GM18520 (cell line): ENCODE data around the gene EXD3.
"Not testable (repeated sequence)": the region's sequence is repeated elsewhere in the genome, so short reads cannot be mapped to it uniquely, and the experiment has no call there.

ENCODE experiments used
- ATAC-seq: cut with Tn5 transposase; IDR thresholded peaks from one replicate; pipeline ENCODE4 v1.9.1; 2021; ENCODE audit not compliant: unreplicated experiment

The EXD3 gene

DNA sequence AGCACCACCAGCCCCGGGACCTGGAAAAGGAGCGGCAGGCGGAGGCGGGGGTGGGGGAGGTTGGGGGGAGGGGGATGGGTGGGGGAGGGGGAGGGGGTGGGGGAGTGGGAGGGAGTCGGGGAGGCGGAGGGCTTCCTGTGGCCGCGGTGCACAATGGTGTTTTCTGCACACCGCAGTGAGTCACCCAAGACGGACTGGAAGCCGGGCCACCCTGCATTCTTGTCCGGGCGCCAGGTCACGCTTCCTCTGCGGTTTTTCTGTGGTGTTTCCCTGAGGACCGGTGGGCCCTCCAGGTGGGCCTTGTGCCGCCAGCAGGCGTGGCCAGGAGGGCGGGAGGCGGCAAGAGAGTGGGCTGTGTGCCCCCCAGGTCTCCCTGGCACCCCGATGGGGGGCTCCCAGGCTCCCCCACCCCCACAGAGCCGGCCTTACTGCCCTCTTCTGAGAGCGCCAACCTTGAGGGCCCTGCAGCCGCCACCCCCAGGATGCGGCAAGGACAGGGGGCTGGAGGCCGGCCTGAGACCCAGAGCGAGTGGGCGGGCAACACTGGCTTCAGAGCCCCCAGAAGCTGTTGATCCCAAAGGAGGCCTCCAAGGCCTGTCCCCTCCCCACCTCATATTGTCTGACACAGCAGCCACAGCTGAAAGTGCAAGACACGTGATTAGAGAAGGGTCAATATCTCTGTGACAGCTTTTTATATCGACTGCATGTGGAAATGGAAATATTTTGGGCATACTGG lies 11.1 kb downstream of the EXD3 start:
- ATAC-seq, result no peak

DNA sequence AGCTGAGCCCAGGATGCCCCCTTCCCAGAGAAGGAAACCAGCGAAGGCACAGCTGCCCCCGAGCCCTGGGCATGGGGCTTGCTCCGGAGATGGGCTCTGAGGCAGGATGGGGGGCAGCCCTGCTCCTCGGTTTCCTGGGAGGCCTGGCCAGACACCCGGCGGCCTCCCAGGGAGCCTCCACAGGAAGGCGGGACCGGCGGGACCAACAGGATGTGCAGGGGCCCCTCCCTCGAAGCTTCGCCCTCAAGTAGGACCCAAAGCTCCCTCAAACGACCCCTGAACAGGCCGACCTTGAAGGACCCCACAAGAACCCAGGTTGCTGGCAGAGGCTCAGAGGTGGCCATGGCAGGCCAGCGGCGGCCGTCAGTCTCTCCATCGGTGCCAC lies 11.7 kb downstream of the EXD3 start:
- no peak for ATAC-seq

DNA sequence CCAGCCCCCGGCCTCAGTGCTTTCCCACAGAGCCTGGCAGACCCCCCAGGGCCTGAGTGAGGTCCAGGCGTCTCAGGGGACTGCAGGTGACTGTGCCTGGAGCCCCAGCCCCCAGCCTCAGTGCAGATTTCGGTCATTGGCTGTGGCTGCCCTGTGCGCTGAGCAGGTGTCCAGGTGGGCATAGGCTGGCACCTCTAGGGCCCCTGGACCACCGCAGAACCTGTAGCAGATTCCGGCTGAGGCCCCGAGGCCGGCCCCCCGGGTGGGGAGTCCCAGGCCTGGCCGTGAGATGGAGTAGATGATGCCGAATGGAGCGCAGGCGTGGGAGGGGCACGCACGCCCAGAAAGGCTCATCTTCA lies 12.1 kb downstream of the EXD3 start:
- ATAC-seq, result no peak

GRCh38 chr9:137410236-137410890 lies 12.6 kb downstream of the EXD3 start:
- not testable (repeated sequence) for ATAC-seq

GRCh38 chr9:137409515-137409914 lies 13.4 kb downstream of the EXD3 start:
- ATAC-seq, result no peak

GRCh38 chr9:137408651-137409405 lies 14.1 kb downstream of the EXD3 start:
- no peak for ATAC-seq

GRCh38 chr9:137407590-137408300 lies 15.2 kb downstream of the EXD3 start:
- no peak for ATAC-seq

GRCh38 chr9:137406876-137407589 lies 15.9 kb downstream of the EXD3 start:
- no peak for ATAC-seq

- no peak for ATAC-seq
Measured at GRCh38 chr9:137406085-137406760, 16.7 kb downstream of the EXD3 start.

- ATAC-seq, result no peak
Measured at GRCh38 chr9:137405677-137406081, 17.3 kb downstream of the EXD3 start.

DNA sequence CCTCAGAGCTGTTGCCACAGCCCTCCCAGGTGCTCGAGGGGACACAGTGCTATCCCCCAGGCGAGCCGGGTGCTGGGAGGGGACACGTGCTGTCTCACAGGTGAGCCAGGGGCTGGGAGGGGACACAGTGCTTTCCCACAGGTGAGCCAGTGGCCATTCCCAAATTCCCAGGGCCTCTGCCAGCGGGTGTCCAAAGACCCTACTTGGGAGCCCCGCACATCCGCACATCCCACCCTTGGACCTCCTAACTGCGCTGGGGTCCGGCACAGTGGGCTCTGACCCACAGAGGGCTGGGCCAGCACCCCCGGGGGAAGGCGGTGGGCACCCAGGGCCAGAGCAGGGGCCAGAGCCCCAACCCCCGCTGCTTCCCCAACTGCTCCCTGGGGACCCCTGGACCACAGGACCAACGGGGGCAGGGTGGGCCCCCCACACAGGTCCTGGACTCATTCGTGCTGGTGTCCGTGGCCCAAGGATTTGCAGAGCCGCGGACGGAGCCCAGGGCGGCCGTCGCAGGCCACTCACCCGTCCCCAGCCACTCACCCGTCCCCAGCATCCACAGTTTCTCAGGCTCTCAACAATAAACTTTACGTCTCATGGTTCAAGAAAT lies 17.9 kb downstream of the EXD3 start:
- no peak for ATAC-seq

- ATAC-seq, result no peak
Measured at GRCh38 chr9:137403269-137403668, 19.7 kb downstream of the EXD3 start.

GRCh38 chr9:137402746-137403145 lies 20.2 kb downstream of the EXD3 start:
- ATAC-seq, result no peak

DNA sequence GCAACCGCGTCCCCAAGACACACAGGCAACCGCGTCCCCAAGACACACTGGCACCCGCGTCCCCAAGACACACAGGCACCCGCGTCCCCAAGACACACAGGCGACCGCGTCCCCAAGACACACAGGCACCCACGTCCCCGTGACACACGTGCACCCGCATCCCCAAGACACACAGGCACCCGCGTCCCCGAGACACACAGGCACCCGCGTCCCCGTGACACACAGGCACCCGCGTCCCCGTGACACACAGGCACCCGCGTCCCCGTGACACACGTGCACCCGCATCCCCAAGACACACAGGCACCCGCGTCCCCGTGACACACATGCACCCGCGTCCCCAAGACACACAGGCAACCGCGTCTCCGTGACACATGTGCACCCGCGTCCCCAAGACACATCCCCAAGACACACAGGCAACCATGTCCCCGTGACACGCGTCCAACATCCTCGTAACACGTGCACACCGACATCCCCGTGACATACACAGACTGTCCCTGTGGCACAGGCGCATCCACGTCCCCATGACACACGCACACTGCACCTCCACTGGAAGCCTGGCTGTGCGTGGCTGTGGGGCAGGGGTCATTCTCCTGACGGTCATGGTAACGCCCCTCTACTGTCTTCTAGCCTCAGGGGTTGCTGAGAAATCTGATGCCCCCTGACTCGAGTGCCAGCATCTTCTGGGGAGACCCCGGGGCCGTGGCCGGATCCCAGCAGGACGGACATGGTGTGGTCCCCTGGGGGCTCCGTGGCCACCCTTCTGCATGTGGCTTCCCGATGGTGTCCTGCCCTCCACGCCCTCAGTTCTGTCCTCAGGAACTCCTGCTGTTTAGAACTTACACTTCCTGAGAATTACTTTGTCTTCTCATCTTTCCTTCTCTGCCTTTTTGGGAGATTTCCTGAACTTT lies 24.1 kb downstream of the EXD3 start:
- ATAC-seq, result no peak

DNA sequence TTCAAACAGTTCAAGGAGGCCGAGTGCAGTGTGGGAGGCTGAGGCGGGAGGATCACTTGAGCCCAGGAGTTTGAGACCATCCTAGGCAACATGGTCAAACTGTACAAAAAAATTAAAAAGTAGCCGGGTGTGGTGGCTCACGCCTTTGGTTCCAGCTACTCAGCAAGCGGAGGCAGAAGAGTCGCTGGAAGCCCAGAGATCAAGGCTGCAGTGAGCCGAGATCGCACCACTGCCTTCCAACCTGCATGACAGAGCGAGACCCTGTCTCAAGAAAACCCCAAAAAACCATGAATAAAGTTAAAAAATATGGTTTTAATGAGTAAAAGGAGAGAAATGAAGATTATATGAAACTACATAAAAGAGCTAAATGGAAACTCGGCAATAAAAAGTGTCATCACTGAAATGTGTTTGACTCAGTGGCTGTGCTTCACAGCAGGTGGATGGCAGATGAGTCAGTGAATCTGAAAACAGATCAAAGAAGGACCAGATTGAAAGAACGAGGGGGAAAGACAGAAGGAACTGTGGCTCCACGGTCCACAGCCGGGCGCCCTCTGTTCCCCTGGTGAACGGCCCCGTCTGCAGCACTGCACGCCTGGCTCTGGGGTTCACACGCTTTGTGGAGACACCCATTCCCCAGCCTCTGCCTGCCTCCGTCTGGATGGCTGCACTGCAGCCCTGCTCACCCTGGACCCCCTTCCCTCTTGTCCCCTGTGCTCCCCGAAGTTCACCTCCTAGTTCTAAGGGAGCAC lies 25.1 kb downstream of the EXD3 start:
- ATAC-seq, result no peak

DNA sequence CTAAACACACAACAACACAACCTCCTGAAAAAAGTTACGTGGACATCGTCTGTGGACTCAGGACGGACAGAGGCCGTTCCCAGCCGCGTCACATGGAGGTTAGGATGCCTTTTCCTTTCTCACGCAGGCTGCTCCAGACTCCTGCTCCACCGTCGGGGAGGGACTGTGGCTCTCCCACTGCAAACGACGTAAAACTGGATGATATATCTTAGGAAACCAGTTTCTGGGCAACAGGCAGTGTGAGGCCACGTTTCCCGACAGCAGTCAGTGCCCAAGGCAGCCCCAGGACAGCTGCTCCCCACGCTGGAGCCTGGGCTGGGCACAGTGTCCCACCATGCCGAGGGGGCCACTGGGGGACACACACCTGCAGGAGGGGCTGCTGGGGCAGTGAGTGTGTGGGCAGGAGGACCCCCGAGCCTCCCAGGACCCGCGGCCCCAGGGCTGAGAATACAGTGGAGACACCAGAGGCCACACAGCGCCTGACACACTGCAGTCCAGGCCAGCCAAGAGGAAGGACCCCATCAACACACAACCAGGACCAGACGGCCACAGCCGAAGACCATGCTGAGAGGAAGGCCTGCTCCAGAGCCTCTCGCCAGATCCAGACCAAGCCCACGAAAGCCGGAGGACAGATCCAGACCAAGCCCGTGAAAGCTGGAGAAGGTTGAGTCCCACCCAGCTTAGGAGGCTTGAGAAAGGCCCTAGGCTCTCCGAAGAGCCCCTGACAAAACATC lies 26.2 kb downstream of the EXD3 start:
- ATAC-seq, result no peak

DNA sequence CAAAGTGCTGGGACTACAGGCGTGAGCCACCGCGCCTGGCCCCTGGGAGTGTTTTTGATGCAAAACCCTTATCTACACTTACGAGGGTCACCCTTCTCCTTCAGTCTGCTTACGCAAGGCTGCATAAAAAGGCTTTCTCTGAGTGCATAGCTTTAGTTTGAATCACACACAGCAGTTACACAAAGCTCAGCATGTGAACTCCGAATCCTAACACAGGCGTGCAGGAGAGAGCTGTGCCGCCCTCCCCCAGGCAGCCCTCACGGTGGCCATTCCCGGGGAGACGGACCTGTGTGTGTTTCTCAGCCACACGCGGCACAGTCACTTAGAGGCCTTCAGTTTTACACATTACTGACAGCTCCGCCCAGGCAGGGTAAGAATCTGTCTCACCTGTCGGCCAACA lies 26.7 kb downstream of the EXD3 start:
- ATAC-seq, result no peak

DNA sequence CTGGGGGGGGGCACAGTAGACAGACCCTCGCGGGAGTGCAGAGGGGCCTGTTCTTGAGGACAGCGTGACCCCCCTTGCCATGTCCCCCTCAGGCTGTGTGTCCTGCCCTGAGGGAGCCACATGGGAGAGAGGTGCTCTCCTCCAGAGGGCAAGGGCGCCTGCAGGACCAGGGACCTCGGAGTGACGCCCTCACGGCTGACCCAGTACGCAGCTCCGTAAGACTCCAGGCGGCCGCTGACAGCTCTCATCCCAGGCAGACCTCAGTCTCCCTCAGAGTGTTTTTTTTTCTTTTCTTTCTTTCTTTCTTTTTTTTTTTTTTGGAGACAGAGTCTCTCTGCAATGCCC lies 27.3 kb downstream of the EXD3 start:
- ATAC-seq, result no peak
